Mammary epithelial cell (primary cell): Measurements from ENCODE around the gene SMR3B.

Source experiments
- EZH2 ChIP-seq: IDR thresholded peaks from 2 replicates; pipeline ENCODE4 v1.6.1; 2012; ENCODE audit warnings: low read length, inconsistent platforms, borderline replicate concordance
- TF ChIP-seq, protein P1 (sequence below), 2 donors: IDR thresholded peaks in 1 of 2; conservative IDR thresholded peaks in 1 of 2; 2 replicates each; pipeline ENCODE4 v1.5.1; 2011 to 2012; ENCODE audit warnings: inconsistent platforms in 2 of 2, low read length in 2 of 2, mild to moderate bottlenecking in 2 of 2, control low read depth in 1 of 2, low read depth in 1 of 2; ENCODE audit not compliant: insufficient read depth in 1 of 2; ENCODE audit errors: extremely low read depth in 1 of 2

DNA sequence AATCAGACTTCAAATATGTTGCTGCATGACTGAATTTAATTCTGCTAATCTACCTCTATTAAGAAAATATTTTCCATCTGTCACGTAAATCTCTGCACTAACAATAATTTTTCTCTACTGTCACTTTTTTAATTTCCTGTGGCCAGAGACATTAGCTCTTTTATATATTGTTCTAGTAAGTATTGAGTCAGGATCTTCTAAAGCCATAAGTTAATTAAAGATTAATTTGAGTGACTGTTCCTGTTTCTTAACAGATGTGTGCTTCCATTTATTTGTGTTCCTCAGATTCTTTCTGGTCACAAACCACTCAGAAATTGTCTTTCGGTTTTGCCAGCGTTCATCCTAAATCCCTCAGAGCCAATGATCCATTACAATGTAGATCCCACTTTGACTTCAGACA, 2.4 kb upstream of the SMR3B start:
- TF ChIP-seq, protein P1, sequence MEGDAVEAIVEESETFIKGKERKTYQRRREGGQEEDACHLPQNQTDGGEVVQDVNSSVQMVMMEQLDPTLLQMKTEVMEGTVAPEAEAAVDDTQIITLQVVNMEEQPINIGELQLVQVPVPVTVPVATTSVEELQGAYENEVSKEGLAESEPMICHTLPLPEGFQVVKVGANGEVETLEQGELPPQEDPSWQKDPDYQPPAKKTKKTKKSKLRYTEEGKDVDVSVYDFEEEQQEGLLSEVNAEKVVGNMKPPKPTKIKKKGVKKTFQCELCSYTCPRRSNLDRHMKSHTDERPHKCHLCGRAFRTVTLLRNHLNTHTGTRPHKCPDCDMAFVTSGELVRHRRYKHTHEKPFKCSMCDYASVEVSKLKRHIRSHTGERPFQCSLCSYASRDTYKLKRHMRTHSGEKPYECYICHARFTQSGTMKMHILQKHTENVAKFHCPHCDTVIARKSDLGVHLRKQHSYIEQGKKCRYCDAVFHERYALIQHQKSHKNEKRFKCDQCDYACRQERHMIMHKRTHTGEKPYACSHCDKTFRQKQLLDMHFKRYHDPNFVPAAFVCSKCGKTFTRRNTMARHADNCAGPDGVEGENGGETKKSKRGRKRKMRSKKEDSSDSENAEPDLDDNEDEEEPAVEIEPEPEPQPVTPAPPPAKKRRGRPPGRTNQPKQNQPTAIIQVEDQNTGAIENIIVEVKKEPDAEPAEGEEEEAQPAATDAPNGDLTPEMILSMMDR (conservative IDR thresholded peaks at IDR 0.05 in 1 of 2, IDR thresholded peaks at IDR 0.05 in 1 of 2; ENCODE audit: extremely low read depth in 1 of 2, insufficient read depth in 1 of 2, low read depth in 1 of 2, low read length in 2 of 2): no peak
- TF ChIP-seq EZH2: no peak
